A549 (cell line): ENCODE results near the gene HEMGN. TPM values are rescaled to one million over a fixed set of nuclear protein-coding genes. Genes with fewer than 3 reads are reported as not detected.

Source experiments
- ATOH8 ChIP-seq: fragments of 250-450 bp; sonication (Bioruptor Pico); IDR thresholded peaks from 2 replicates; pipeline ENCODE4 v1.5.0; 2020; ENCODE audit warnings: low read depth, mild to moderate bottlenecking, moderate library complexity
- BCL3 ChIP-seq: fragments of >200 bp; sonication (Bioruptor Twin); formaldehyde crosslinking; IDR thresholded peaks from 3 replicates; pipeline ENCODE4 v1.6.1; 2016
- CBX2 ChIP-seq: fragments of 200-600 bp; sonication (generic); IDR thresholded peaks from 2 replicates; pipeline ENCODE4 v1.6.1; 2016; ENCODE audit warnings: low read depth, mild to moderate bottlenecking, borderline replicate concordance
- CEBPB ChIP-seq, 2 experiments: fragments of >200 bp in 1 of 2; sonication (Bioruptor Twin) in 1 of 2; formaldehyde crosslinking in 1 of 2; IDR thresholded peaks; 2 replicates each; pipeline ENCODE4 v1.6.1; 2012 to 2016
- CHD4 ChIP-seq: fragments of 200-600 bp; sonication (generic); IDR thresholded peaks from 2 replicates; pipeline ENCODE4 v1.6.1; 2016; ENCODE audit warnings: antibody characterized with exemption, mild to moderate bottlenecking, borderline replicate concordance
- CTCF ChIP-seq: fragments of >200 bp; sonication (Bioruptor Twin); formaldehyde crosslinking; IDR thresholded peaks from 3 replicates; pipeline ENCODE4 v1.5.1; 2016
- EHMT2 ChIP-seq: fragments of 200-600 bp; sonication (generic); IDR thresholded peaks from 2 replicates; pipeline ENCODE4 v1.6.1; 2016; ENCODE audit warnings: antibody characterized with exemption, low read depth, mild to moderate bottlenecking, moderate library complexity
- ELK1 ChIP-seq: fragments of 150-350 bp; IDR thresholded peaks from 2 replicates; pipeline ENCODE4 v1.6.1; 2014; ENCODE audit warnings: low read depth, mild to moderate bottlenecking, low read length
- EP300 ChIP-seq, 2 experiments: fragments of >200 bp; sonication (Bioruptor Twin); formaldehyde crosslinking; IDR thresholded peaks; 2 replicates in 1 of 2; 3 replicates in 1 of 2; pipeline ENCODE4 v1.6.1; 2016 to 2017
- FOSB ChIP-seq: fragments of 250-450 bp; sonication (Bioruptor Pico); IDR thresholded peaks from 2 replicates; pipeline ENCODE4 v1.5.0; 2020; ENCODE audit warnings: mild to moderate bottlenecking, moderate library complexity
- FOSL2 ChIP-seq, 2 experiments: fragments of 450-650 bp in 1 of 2; fragments of >200 bp in 1 of 2; sonication (Bioruptor Twin) in 1 of 2; formaldehyde crosslinking; IDR thresholded peaks; 2 replicates each; pipeline versions ENCODE4 v1.5.0 to v1.6.1; 2016 to 2020; ENCODE audit warnings: mild to moderate bottlenecking in 1 of 2, moderate library complexity in 1 of 2
- HDAC2 ChIP-seq: fragments of 200-600 bp; sonication (generic); IDR thresholded peaks from 2 replicates; pipeline ENCODE4 v1.6.1; 2016
- HEYL ChIP-seq: fragments of 250-450 bp; sonication (Bioruptor Pico); IDR thresholded peaks from 2 replicates; pipeline ENCODE4 v1.8.0; 2021; ENCODE audit warnings: mild to moderate bottlenecking, moderate library complexity
- HMGXB4 ChIP-seq: fragments of 250-450 bp; sonication (Bioruptor Pico); IDR thresholded peaks from 2 replicates; pipeline ENCODE4 v1.5.0; 2021; ENCODE audit warnings: mild to moderate bottlenecking, moderate library complexity, borderline replicate concordance
- HOXB13 ChIP-seq: fragments of 250-450 bp; sonication (Bioruptor Pico); IDR thresholded peaks from 2 replicates; pipeline ENCODE4 v1.5.0; 2020; ENCODE audit warnings: low read depth, mild to moderate bottlenecking, moderate library complexity
- JUN ChIP-seq, 2 experiments: fragments of >200 bp; sonication (Bioruptor Twin); formaldehyde crosslinking; IDR thresholded peaks; 2 replicates in 1 of 2; 3 replicates in 1 of 2; pipeline ENCODE4 v1.6.1; 2016 to 2017
- JUNB ChIP-seq: fragments of >200 bp; sonication (Bioruptor Twin); formaldehyde crosslinking; IDR thresholded peaks from 2 replicates; pipeline ENCODE4 v1.6.1; 2016
- KDM1A ChIP-seq: fragments of 200-600 bp; sonication (generic); IDR thresholded peaks from 2 replicates; pipeline ENCODE4 v1.6.1; 2016; ENCODE audit warnings: low read depth, mild to moderate bottlenecking
- MAFK ChIP-seq: fragments of 450-650 bp; IDR thresholded peaks from 2 replicates; pipeline ENCODE4 v1.6.1; 2014; ENCODE audit not compliant: partially characterized antibody
- MYC ChIP-seq: IDR thresholded peaks from 2 replicates; pipeline ENCODE4 v1.6.1; 2012; ENCODE audit warnings: mild to moderate bottlenecking, inconsistent platforms, low read length, improper control_type of control experiment, borderline replicate concordance
- NR3C1 ChIP-seq: fragments of >200 bp; sonication (Bioruptor Twin); formaldehyde crosslinking; IDR thresholded peaks from 3 replicates; pipeline ENCODE4 v1.6.1; 2017
- PBX3 ChIP-seq: IDR thresholded peaks from 2 replicates; pipeline ENCODE4 v1.6.1; 2012
- PHF8 ChIP-seq: fragments of 200-600 bp; sonication (generic); IDR thresholded peaks from 2 replicates; pipeline ENCODE4 v1.6.1; 2016; ENCODE audit warnings: low read depth, mild to moderate bottlenecking, antibody characterized with exemption, moderate library complexity, borderline replicate concordance
- POLR2A ChIP-seq: IDR thresholded peaks from 2 replicates; pipeline ENCODE4 v1.6.1; 2012; ENCODE audit warnings: mild to moderate bottlenecking, low read length
- POLR2AphosphoS2 ChIP-seq: conservative IDR thresholded peaks from 2 replicates; pipeline ENCODE4 v1.6.1; 2012; ENCODE audit warnings: low read length, improper control_type of control experiment, inconsistent platforms
- RAD21 ChIP-seq, 2 experiments: fragments of >200 bp in 1 of 2; sonication (Bioruptor Twin) in 1 of 2; formaldehyde crosslinking in 1 of 2; IDR thresholded peaks in 1 of 2; conservative IDR thresholded peaks in 1 of 2; 2 replicates in 1 of 2; 3 replicates in 1 of 2; pipeline ENCODE4 v1.6.1; 2012 to 2018; ENCODE audit warnings: inconsistent platforms in 1 of 2
- RARB ChIP-seq: fragments of 250-450 bp; sonication (Bioruptor Pico); IDR thresholded peaks from 2 replicates; pipeline ENCODE4 v1.8.0; 2021; ENCODE audit warnings: mild to moderate bottlenecking, moderate library complexity
- RCOR1 ChIP-seq: fragments of 150-350 bp; IDR thresholded peaks from 2 replicates; pipeline ENCODE4 v1.6.1; 2014; ENCODE audit warnings: antibody characterized with exemption, low read length, low read depth
- RNF2 ChIP-seq: fragments of 200-600 bp; sonication (generic); IDR thresholded peaks from 2 replicates; pipeline ENCODE4 v1.6.1; 2016; ENCODE audit warnings: low read depth, mild to moderate bottlenecking, antibody characterized with exemption, moderate library complexity, borderline replicate concordance
- SMC3 ChIP-seq: fragments of >200 bp; sonication (Bioruptor Twin); formaldehyde crosslinking; IDR thresholded peaks from 3 replicates; pipeline ENCODE4 v1.6.1; 2018; ENCODE audit warnings: inconsistent platforms
- SREBF2 ChIP-seq: fragments of 450-650 bp; IDR thresholded peaks from 2 replicates; pipeline ENCODE4 v1.6.1; 2014; ENCODE audit warnings: mild to moderate bottlenecking, moderate library complexity
- TFCP2L1 ChIP-seq: fragments of 250-450 bp; sonication (Bioruptor Pico); IDR thresholded peaks from 2 replicates; pipeline ENCODE4 v1.5.0; 2021; ENCODE audit warnings: mild to moderate bottlenecking
- ZC3H11A ChIP-seq: fragments of 450-650 bp; IDR thresholded peaks from 2 replicates; pipeline ENCODE4 v1.6.1; 2014; ENCODE audit warnings: antibody characterized with exemption, mild to moderate bottlenecking
- ZFP36 ChIP-seq: fragments of 450-650 bp; IDR thresholded peaks from 2 replicates; pipeline ENCODE4 v1.6.1; 2014; ENCODE audit warnings: borderline replicate concordance; ENCODE audit not compliant: partially characterized antibody
- ZNF302 ChIP-seq: fragments of 250-450 bp; sonication (Bioruptor Pico); IDR thresholded peaks from 2 replicates; pipeline ENCODE4 v1.9.0; 2021; ENCODE audit warnings: inconsistent platforms, mild to moderate bottlenecking, moderate library complexity
- polyA plus RNA-seq, 4 experiments: library from polyadenylated mRNA; depleted of rRNA in 3 of 4; stranded (reverse); fragments of >200 nt; fragmentation: RNase III in 1 of 4; extraction: RNeasy Plus Mini Kit Qiagen cat#74134 plus additional on column Dnase treatment in 1 of 4; gene quantifications; 2 replicates in 3 of 4; 3 replicates in 1 of 4; pipeline ENCODE4 v1.2.3, GENCODE V29; 2011 to 2017

The HEMGN gene
- polyA plus RNA-seq, 2 of the 4 experiments (the other 2 are of a cell fraction) = not detected

- TF ChIP-seq JUN (IDR thresholded peaks at IDR 0.05) = peak; percentile 97
- peak; percentile 85 for TF ChIP-seq POLR2A
- TF ChIP-seq ZC3H11A = no peak
- no peak for TF ChIP-seq CBX2
- TF ChIP-seq RNF2 = no peak
- no peak for TF ChIP-seq CHD4
- TF ChIP-seq SREBF2 = no peak
- TF ChIP-seq MAFK = no peak
- no peak; the same call in 1 of the 2 replicates for TF ChIP-seq HMGXB4 (CRISPR knock-in tag)
- peak; percentile 76; the same call in 1 of the 3 replicates for TF ChIP-seq BCL3
- peak; percentile 73; the same call in 1 of the 2 replicates for TF ChIP-seq PHF8
- no peak for TF ChIP-seq EHMT2
- no peak for TF ChIP-seq PBX3
- TF ChIP-seq CEBPB (IDR thresholded peaks at IDR 0.05) = peak in 1 of 2 experiments; percentile 13; a peak in 1 of 4 replicates
- TF ChIP-seq TFCP2L1 (CRISPR knock-in tag) = peak; percentile 88
- peak in 1 of 2 experiments; percentile 45; a peak in 3 of 5 replicates for TF ChIP-seq RAD21 (conservative IDR thresholded peaks at IDR 0.05 in 1 of 2, IDR thresholded peaks at IDR 0.05 in 1 of 2)
- no peak for TF ChIP-seq HDAC2
- no peak for TF ChIP-seq POLR2AphosphoS2
- TF ChIP-seq CTCF = peak; percentile 70
- peak; percentile 9; the same call in 1 of the 3 replicates for TF ChIP-seq SMC3
- 0 out of 2 replicates have a peak, but pooled peaks have one; percentile 47 for TF ChIP-seq RARB (CRISPR knock-in tag)
- TF ChIP-seq MYC = peak; percentile 80; the same call in 1 of the 2 replicates
- TF ChIP-seq ZNF302 (CRISPR knock-in tag) = no peak
- no peak for TF ChIP-seq ELK1
- TF ChIP-seq NR3C1 = no peak
- no peak for TF ChIP-seq ZFP36
- TF ChIP-seq EP300 (IDR thresholded peaks at IDR 0.05) = no peak
- no peak for TF ChIP-seq ATOH8 (CRISPR knock-in tag)
- no peak for TF ChIP-seq HEYL (CRISPR knock-in tag)
- TF ChIP-seq HOXB13 = peak; percentile 53; the same call in 1 of the 2 replicates
- no peak for TF ChIP-seq FOSB (CRISPR knock-in tag)
- 0 out of 2 replicates have a peak, but pooled peaks have one; percentile 42 for TF ChIP-seq FOSL2 (IDR thresholded peaks at IDR 0.05)
- peak; percentile 99 for TF ChIP-seq FOSL2 (CRISPR knock-in tag; IDR thresholded peaks at IDR 0.05)
- no peak for TF ChIP-seq JUNB
- no peak for TF ChIP-seq KDM1A
- no peak for TF ChIP-seq RCOR1
Measured at GRCh38 chr9:97921959-97922724, 15.8 kb downstream of the HEMGN start, which contains the start of gene TRMO (continued).
